HEK293 (cell line): Measurements from ENCODE around the gene IMMP1L.

Experiments
- CTCF ChIA-PET: fragments of 350-600 bp; formaldehyde crosslinking; extraction: SDS; loops from one replicate; lab custom pipeline; 2021; ENCODE audit warnings: antibody characterized with exemption; lab: Yijun Ruan, JAX
- POLR2A ChIA-PET: fragments of 300-600 bp; formaldehyde crosslinking; extraction: SDS; loops from one replicate; lab custom pipeline; 2020; ENCODE audit warnings: antibody characterized with exemption, inconsistent platforms; lab: Yijun Ruan, JAX
- H3K27ac ChIP-seq: fragments of 200-500 bp; sonication (Bioruptor generic); 2 replicates; pipeline ENCODE4 v1.5.1; 2014; ENCODE audit warnings: low read depth, low read length, control low read depth, inconsistent platforms; ENCODE audit errors: extremely low read depth
- H3K36me3 ChIP-seq, 2 experiments: fragments of 200-500 bp in 1 of 2; sonication (Bioruptor generic) in 1 of 2; 1 replicate in 1 of 2; 2 replicates in 1 of 2; pipeline ENCODE4 v1.5.1; 2014 to 2017; ENCODE audit warnings: inconsistent platforms in 2 of 2, low read length in 2 of 2; ENCODE audit not compliant: control insufficient read depth in 2 of 2, insufficient read depth in 1 of 2
- H3K4me1 ChIP-seq: fragments of 200-500 bp; sonication (Bioruptor generic); 2 replicates; pipeline ENCODE4 v1.5.1; 2014; ENCODE audit warnings: mild to moderate bottlenecking, low read length, inconsistent platforms; ENCODE audit not compliant: control insufficient read depth, insufficient read depth
- H3K4me3 ChIP-seq: 2 replicates; pipeline ENCODE4 v1.5.1; 2011; ENCODE audit warnings: low read depth, mild to moderate bottlenecking, control low read depth, low read length, moderate library complexity
- H3K9me3 ChIP-seq: fragments of 200-500 bp; sonication (Bioruptor generic); 2 replicates; pipeline ENCODE4 v1.5.1; 2014; ENCODE audit warnings: low read depth, low read length, inconsistent platforms; ENCODE audit not compliant: control insufficient read depth, insufficient read depth
- FEZF1 ChIP-seq: fragments of 450-650 bp; formaldehyde crosslinking; IDR thresholded peaks from 2 replicates; pipeline ENCODE4 v1.5.1; 2016; ENCODE audit warnings: missing biosample characterization, missing genetic modification characterization
- HOXD13 ChIP-seq: sonication (generic); formaldehyde crosslinking; IDR thresholded peaks from 2 replicates; pipeline ENCODE4 v1.8.0; 2022; ENCODE audit warnings: missing genetic modification reagents, borderline replicate concordance
- MEIS1 ChIP-seq: sonication (generic); formaldehyde crosslinking; IDR thresholded peaks from 2 replicates; pipeline ENCODE4 v1.8.1; 2022; ENCODE audit warnings: missing genetic modification reagents, mild to moderate bottlenecking, borderline replicate concordance
- MZF1 ChIP-seq: fragments of 450-650 bp; formaldehyde crosslinking; IDR thresholded peaks from 2 replicates; pipeline ENCODE4 v1.5.1; 2017; ENCODE audit warnings: missing biosample characterization, missing genetic modification characterization, borderline replicate concordance
- OSR2 ChIP-seq: fragments of 450-650 bp; formaldehyde crosslinking; IDR thresholded peaks from 2 replicates; pipeline ENCODE4 v1.5.1; 2016; ENCODE audit warnings: missing biosample characterization, missing genetic modification characterization
- SCRT1 ChIP-seq: fragments of 450-650 bp; formaldehyde crosslinking; IDR thresholded peaks from 2 replicates; pipeline ENCODE4 v1.5.1; 2016; ENCODE audit warnings: missing biosample characterization, missing genetic modification characterization, borderline replicate concordance
- SCRT2 ChIP-seq: fragments of 450-650 bp; formaldehyde crosslinking; IDR thresholded peaks from 2 replicates; pipeline ENCODE4 v1.5.1; 2016; ENCODE audit warnings: missing biosample characterization, missing genetic modification characterization
- SP3 ChIP-seq: fragments of 450-650 bp; formaldehyde crosslinking; IDR thresholded peaks from 2 replicates; pipeline ENCODE4 v1.5.1; 2016; ENCODE audit warnings: missing biosample characterization, missing genetic modification characterization
- WT1 ChIP-seq: fragments of 450-650 bp; formaldehyde crosslinking; IDR thresholded peaks from 2 replicates; pipeline ENCODE4 v1.5.1; 2016; ENCODE audit warnings: missing biosample characterization, missing genetic modification characterization
- ZFP3 ChIP-seq: fragments of 450-650 bp; formaldehyde crosslinking; IDR thresholded peaks from 2 replicates; pipeline ENCODE4 v1.5.1; 2016; ENCODE audit warnings: low read depth, missing biosample characterization, missing genetic modification characterization
- ZFP41 ChIP-seq: fragments of 450-650 bp; formaldehyde crosslinking; IDR thresholded peaks from 2 replicates; pipeline ENCODE4 v1.5.1; 2016; ENCODE audit warnings: missing biosample characterization, missing genetic modification characterization, borderline replicate concordance
- ZNF202 ChIP-seq: fragments of 450-650 bp; formaldehyde crosslinking; IDR thresholded peaks from 2 replicates; pipeline ENCODE4 v1.5.1; 2016; ENCODE audit warnings: missing biosample characterization, missing genetic modification characterization, borderline replicate concordance
- ZNF585B ChIP-seq: fragments of 450-650 bp; formaldehyde crosslinking; IDR thresholded peaks from 2 replicates; pipeline ENCODE4 v1.5.1; 2016; ENCODE audit warnings: missing biosample characterization, missing genetic modification characterization
- ZNF843 ChIP-seq: fragments of 450-650 bp; formaldehyde crosslinking; IDR thresholded peaks from 2 replicates; pipeline ENCODE4 v1.5.1; 2016; ENCODE audit warnings: missing biosample characterization, missing genetic modification characterization
- TF ChIP-seq, protein P1 (sequence below): fragments of 450-650 bp; formaldehyde crosslinking; IDR thresholded peaks from 2 replicates; pipeline ENCODE4 v1.5.1; 2016; ENCODE audit warnings: missing biosample characterization, missing genetic modification characterization
- TF ChIP-seq, protein P2 (sequence below): fragments of 450-650 bp; formaldehyde crosslinking; IDR thresholded peaks from 2 replicates; pipeline ENCODE4 v1.5.1; 2017; ENCODE audit warnings: missing biosample characterization, missing genetic modification characterization
- TF ChIP-seq, protein P3 (sequence below): fragments of 450-650 bp; formaldehyde crosslinking; IDR thresholded peaks from 2 replicates; pipeline ENCODE4 v1.5.1; 2016; ENCODE audit warnings: missing biosample characterization, missing genetic modification characterization
- TF ChIP-seq, protein P4 (sequence below): fragments of 450-650 bp; formaldehyde crosslinking; IDR thresholded peaks from 2 replicates; pipeline ENCODE4 v1.5.1; 2017; ENCODE audit warnings: missing biosample characterization, missing genetic modification characterization

The IMMP1L gene

DNA sequence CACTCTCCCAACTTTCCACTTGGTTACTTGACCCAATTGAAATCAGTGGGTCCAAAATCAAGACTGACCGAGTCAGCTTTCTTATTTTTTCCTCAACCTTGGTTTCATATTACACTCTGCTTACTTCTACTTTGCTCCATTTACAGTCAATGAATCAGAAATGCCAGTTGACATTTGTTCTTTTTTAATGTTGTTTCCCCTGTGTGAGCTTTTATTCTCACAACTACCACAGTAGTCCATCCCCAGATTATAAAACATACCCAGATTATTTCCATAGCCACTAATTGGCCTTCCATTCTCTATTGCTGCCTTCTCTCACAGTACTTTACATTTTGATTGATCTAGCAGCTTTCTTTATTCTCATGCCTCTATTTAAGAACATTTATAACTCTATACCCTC lies 89.8 kb downstream of the IMMP1L start (continued):
- TF ChIP-seq, protein P1, sequence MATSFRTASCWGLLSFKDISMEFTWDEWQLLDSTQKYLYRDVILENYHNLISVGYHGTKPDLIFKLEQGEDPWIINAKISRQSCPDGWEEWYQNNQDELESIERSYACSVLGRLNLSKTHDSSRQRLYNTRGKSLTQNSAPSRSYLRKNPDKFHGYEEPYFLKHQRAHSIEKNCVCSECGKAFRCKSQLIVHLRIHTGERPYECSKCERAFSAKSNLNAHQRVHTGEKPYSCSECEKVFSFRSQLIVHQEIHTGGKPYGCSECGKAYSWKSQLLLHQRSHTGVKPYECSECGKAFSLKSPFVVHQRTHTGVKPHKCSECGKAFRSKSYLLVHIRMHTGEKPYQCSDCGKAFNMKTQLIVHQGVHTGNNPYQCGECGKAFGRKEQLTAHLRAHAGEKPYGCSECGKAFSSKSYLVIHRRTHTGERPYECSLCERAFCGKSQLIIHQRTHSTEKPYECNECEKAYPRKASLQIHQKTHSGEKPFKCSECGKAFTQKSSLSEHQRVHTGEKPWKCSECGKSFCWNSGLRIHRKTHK (tag by site-specific recombination), result no peak

DNA sequence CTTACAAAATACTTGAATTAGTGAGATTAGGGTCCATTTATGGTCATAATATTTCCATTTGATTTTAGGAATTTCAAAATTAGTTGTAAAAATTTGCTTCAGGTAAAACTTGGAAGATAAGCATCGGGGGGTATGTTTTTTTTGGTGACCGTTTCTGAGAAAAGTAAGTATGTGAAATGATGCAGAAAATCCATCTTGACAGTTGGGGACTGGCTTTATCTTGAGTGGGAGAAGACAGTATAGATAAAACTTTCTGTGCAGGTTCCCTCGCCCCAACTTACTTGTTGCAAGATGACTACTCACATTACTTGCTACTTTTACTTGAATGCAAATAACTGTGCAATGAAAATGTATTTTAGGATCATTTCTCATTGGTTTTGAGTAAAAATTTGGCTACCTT lies 90.3 kb downstream of the IMMP1L start:
- no peaks in the 10 kb centered on the region for H3K36me3 ChIP-seq
- ChIA-PET CTCF (no interaction called here), POLR2A (no interaction called here)
- H3K4me3 ChIP-seq, result no peak overlapping the region
- H3K27ac ChIP-seq, result no peak overlapping the region
- H3K4me1 ChIP-seq, result peaks cover 3% of the 10 kb centered on the region; the same call in 1 of the 2 replicates
- no peaks in the 10 kb centered on the region for H3K9me3 ChIP-seq
- TF ChIP-seq ZNF843 (tag by site-specific recombination), result peak; percentile 79; the same call in 1 of the 2 replicates
- peak; percentile 49; the same call in 1 of the 2 replicates for TF ChIP-seq MEIS1 (CRISPR knock-in tag)
- TF ChIP-seq WT1, result peak; percentile 56; the same call in 1 of the 2 replicates
- TF ChIP-seq ZNF585B (tag by site-specific recombination), result no peak
- TF ChIP-seq OSR2 (tag by site-specific recombination), result peak; percentile 65
- TF ChIP-seq SCRT1 (tag by site-specific recombination), result peak; percentile 46; the same call in 1 of the 2 replicates
- peak; percentile 69 for TF ChIP-seq FEZF1 (tag by site-specific recombination)
- TF ChIP-seq SCRT2 (tag by site-specific recombination), result peak; percentile 31; the same call in 1 of the 2 replicates
- no peak for TF ChIP-seq HOXD13
- TF ChIP-seq, protein P2, sequence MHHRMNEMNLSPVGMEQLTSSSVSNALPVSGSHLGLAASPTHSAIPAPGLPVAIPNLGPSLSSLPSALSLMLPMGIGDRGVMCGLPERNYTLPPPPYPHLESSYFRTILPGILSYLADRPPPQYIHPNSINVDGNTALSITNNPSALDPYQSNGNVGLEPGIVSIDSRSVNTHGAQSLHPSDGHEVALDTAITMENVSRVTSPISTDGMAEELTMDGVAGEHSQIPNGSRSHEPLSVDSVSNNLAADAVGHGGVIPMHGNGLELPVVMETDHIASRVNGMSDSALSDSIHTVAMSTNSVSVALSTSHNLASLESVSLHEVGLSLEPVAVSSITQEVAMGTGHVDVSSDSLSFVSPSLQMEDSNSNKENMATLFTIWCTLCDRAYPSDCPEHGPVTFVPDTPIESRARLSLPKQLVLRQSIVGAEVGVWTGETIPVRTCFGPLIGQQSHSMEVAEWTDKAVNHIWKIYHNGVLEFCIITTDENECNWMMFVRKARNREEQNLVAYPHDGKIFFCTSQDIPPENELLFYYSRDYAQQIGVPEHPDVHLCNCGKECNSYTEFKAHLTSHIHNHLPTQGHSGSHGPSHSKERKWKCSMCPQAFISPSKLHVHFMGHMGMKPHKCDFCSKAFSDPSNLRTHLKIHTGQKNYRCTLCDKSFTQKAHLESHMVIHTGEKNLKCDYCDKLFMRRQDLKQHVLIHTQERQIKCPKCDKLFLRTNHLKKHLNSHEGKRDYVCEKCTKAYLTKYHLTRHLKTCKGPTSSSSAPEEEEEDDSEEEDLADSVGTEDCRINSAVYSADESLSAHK, result peak; percentile 61
- peak; percentile 38; the same call in 1 of the 2 replicates for TF ChIP-seq MZF1 (tag by site-specific recombination)
- TF ChIP-seq, protein P3, sequence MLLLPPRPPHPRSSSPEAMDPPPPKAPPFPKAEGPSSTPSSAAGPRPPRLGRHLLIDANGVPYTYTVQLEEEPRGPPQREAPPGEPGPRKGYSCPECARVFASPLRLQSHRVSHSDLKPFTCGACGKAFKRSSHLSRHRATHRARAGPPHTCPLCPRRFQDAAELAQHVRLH (tag by site-specific recombination), result 0 out of 2 replicates have a peak, but pooled peaks have one; percentile 48
- TF ChIP-seq, protein P4, sequence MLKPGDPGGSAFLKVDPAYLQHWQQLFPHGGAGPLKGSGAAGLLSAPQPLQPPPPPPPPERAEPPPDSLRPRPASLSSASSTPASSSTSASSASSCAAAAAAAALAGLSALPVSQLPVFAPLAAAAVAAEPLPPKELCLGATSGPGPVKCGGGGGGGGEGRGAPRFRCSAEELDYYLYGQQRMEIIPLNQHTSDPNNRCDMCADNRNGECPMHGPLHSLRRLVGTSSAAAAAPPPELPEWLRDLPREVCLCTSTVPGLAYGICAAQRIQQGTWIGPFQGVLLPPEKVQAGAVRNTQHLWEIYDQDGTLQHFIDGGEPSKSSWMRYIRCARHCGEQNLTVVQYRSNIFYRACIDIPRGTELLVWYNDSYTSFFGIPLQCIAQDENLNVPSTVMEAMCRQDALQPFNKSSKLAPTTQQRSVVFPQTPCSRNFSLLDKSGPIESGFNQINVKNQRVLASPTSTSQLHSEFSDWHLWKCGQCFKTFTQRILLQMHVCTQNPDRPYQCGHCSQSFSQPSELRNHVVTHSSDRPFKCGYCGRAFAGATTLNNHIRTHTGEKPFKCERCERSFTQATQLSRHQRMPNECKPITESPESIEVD (tag by site-specific recombination), result peak; percentile 79
- no peak for TF ChIP-seq ZNF202 (tag by site-specific recombination)

DNA sequence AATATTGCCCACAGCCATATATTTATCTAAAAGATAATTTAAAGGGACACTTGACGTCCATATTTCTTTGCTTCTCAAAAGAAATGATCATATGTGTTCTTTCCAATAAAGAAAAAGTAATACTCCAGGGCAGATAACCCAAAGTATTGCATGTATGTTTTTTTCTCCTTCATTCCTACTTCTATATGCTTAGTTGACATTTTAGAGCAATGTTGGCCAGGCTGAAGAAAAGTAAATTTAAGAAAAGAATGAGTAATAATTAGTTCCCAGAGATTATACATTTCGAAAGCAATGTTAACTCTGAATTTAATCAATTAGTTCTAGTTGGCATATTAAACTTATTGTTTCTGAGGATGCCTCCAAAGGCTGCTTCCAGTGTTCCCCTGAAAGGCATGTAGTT lies 91.6 kb downstream of the IMMP1L start:
- CTCF ChIA-PET, result interaction anchor here (0.8 kb wide), 1 partner anchor 20 kb away, joined by 3 read pairs; no protein-coding TSS in a partner anchor
- H3K4me1 ChIP-seq, result peaks cover 3% of the 10 kb centered on the region; the same call in 1 of the 2 replicates

More for the DNA sequence above, 91.6 kb downstream of the IMMP1L start:
- H3K4me3 ChIP-seq, result no peak overlapping the region
- POLR2A ChIA-PET, result no interaction called here
- no peaks in the 10 kb centered on the region for H3K9me3 ChIP-seq
- no peak overlapping the region for H3K27ac ChIP-seq
- no peaks in the 10 kb centered on the region for H3K36me3 ChIP-seq
- no peak for TF ChIP-seq ZFP3 (tag by site-specific recombination)
- no peak for TF ChIP-seq ZFP41 (tag by site-specific recombination)
- TF ChIP-seq SP3 (tag by site-specific recombination), result no peak
